HG03103 (cell line): ENCODE data around the gene NKAIN4.

Source experiments
- ATAC-seq: cut with Tn5 transposase; IDR thresholded peaks from one replicate; pipeline ENCODE4 v1.9.1; 2021; ENCODE audit warnings: low read depth; ENCODE audit not compliant: unreplicated experiment

Gene NKAIN4

DNA sequence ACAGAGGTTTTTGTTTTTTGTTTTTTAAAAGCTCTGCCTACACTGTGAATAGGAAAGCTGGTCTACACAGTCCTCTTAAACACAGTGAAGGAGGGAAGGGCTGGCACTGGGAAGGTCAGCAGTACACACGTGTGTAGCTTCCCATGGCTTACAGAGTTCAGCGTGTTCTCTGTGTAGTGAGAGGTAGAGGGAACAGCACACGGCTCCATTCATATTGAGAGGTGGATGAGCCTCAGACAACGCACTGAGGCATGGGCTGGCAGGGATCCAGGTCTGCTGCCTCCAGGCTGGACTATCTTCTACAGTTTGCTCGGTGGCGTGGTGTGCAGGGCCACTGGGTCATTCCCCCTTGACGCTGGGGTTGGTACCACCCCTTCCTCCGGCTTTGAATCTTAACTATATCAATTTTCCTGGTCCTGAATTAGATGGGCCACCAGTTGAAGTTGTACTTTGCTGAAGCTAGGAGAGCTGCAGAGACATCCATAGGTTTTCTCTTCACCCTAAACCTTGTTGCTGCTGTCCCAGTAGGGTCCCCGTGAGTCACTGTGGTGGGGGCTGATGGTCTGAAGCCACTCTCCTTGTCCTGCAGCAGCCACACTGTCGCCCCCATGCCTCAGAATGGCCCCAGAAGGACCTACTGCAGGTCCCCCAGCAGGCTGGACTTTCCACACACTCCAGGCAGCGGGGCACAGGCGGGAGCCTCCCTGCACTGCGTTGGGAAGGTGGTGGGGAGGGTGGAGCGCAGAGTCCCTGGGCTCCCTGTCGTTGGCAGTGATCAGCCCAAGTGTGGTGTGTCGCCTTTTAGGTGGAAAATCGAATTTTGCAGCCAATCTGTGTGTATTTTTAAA, 20.3 kb upstream of the NKAIN4 start:
- ATAC-seq, result no peak

DNA sequence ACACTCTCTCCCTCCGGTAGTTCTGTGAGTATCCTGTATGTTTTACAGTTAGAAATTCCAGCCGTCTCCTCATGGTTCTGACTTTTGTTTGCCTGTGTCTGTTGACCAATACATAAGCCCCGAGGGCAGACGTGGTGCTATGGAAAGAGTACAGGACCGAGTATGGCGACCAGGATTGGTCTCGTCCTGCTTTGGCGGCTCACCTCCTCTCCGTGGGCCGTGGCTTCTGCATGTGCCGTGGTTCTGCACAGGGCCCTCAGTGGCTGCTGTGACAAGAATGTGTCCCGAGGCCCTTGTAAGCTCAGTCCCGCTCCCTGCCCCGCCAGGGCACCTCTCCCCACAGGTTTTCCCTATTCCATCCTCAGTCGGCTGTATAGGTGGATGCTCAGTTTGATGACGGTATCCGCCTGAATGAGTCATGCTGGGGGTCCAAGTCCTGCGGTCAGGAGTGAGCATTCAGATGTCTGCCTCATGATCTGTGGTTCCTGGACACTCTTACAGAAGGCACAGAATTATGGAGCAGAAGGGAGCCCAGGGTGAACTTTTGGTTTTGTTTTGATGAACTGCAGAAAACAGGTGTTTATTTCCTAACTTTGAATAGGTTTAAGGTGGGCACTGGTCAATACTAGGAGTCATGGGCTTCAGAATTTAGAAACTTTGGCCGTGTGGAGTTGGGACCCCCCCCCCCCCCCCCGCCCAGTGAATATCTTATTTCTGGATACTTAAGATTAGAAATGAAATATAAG, 19.5 kb upstream of the NKAIN4 start:
- no peak for ATAC-seq

DNA sequence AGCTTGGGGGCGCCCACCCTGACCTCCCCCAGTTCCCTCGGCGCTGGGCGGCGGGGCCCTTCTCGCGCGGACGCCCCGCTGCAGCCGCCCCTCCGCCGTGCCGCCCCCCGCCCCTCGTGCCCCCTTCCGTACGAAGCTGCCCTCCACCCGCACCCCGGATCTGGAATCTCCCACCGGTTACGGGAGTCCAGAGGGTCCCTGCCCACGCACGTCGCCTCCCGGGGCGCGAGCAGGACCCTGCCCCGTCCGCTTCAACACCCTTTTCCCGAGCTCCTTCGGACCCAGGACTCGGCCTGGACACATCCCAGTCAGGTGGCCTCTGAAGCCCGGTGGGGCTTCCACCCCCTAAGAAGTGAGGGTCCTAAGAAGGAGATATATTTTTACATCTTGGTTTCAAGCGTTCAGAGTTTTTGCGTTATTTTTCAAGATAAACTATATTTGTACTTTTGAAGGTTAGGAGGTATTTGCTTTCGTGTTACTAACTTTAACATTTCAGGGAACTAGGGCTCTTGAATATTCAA, 18.9 kb upstream of the NKAIN4 start:
- ATAC-seq, result no peak

DNA sequence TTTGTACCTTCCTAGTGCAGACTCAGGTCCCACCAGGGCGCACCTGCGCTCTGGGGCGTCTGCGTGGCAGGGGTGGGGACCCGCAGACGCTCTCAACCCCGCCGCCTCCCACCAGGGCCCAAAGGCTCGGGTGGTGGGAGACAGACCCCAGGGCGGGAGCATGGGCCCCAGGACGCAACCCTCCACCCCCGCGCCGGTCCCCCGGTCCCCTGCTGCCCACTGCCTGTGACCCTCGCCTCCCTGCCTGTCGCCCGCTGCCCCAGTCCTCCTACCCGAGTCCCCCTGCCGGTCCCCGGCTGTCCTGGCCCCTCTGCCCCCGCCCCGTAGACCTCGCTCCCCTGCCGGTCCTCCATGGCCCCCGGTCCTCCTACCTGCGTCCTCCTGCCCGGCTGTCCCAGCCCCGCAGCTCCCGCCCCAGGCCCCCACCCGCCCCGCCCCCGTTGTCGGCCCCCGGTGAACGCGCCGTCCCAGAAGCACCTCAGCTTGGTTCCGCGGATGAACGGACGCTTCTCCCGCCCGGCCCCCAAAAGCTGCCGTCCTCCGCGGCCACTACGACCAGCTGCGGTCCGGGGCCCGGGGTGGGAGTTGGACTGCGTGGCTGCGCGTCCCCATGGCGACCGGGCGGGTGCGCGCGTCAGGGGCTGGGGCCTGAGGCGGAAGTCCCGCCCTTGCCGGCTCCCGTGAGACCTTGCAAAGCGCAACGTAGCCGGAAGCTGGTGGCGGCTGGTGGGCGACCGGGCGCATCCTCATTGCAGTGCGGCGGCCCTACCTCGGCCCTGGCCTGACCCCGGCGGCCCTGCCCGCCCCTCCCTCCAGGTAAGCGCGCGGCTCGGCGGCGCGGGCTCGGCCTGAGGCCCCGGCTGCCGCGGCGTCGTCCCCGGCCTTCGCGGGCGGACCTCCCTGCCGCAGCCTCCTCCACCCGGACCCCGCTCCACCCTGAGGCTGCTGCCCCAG, 18.1 kb upstream of the NKAIN4 start, which contains the start of gene ARFGAP1:
Gene ARFGAP1, plus strand, starts transcription at position 709 of the 954 bp plus-strand sequence. CDS start 2,768 bp downstream, outside the sequence.
- ATAC-seq, result peak; percentile 82

DNA sequence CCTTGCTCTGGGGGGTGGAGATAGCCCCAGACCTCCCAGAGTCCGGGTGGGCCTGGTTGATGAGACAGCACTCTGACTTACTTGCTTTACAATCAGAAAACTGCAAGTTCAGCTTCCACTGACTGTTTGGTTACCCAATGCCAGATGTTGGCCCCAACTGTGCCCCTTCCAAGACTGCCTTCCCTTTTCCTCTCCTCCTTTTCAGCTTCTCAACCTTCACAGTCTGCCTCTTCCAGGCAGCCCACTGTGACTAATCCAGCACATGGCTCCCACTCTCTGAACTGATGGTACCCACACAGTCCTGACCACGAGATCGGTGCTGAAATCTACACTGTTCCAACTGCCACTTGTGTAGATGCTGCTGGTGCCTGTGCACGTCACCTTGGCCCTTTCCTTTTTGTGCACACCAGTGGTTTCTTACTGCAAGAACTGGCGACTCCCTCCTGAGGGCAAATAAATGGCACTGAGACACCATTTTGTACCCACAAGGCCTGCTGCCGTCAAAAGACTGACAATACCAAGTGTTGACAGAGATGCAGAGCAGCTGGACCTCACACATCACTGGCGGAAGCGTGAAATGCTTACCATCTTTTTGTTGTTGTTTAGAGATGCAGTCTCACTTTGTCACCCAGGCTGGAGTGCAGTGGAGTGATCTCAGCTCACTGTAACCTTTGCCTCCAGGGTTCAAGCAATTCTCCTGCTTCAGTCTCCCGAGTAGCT, 16.5 kb upstream of the NKAIN4 start:
- no peak for ATAC-seq

DNA sequence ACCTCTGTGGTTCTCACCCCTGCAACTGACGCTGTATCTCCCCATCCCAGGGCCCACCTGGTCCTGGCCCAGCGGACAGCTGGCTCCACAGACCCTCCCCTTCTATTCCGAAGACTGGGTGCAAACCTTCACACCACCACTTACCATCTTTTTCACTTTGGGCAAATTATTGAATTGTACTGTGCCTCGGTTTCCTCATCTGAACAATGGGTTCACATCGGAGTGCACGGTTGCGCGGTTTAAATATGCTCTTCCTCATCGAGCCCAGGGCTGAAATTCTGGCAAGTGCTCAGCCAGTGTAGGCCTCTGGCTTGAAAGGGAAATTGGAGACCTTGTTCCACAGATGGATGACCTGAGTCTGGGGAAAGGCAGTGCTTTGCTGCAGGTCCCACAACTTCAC, 15.5 kb upstream of the NKAIN4 start:
- no peak for ATAC-seq

DNA sequence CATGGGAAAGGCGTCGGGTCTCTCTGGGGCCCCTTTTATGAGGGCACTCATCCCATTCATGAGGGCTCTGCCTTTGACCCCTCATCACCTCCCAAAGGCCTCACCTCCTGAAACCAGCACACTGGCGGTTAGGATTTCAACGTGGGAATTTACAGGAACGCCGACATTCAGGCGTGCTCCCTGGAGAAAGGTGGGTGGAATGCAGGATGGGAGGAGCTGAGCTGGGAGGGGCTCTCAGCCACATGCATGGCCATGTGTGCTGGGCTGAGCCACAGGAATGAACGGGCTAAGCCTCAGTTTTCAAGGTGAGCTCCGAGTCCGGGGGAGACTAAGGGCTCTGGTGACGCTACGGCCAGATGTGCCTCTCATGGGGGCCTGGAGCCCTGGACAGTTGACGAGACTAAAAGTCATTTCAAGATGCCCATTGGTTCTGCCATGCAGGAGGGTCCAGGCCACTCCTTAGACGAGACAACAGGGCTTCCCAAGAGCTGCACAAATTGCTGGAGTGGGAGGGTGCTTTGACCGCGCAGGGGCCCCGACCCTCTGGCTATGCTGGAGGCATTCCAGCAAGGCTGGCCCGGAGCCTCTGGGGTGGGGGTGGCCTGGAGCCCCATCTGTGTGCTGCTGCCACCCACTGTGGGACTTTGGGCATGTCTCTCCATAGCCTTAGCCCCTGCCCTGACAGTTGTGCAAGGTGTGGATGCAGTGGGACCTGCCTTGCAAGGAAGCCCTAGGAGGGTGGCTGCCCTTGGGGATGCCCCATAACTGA, 14.6 kb upstream of the NKAIN4 start:
- ATAC-seq, result no peak

DNA sequence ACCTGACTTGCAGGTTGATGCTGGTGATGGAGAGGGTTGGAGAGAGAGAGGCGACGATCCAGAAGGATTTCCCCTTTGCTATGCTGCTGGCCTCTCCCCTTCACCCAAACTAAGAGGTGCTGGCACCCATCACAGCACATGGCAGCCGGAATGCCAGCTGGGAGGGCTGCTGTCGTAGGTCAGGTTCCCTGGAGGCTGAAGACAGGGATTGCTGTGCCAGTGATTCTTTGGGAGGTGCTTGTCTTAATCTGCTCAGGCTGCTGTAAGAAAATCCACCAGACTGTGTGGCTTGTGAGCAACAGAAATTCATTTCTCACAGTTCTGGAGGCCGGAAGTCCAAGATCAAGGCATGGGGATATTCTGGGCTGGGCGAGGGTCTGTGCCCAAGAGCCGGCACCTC, 14.0 kb upstream of the NKAIN4 start:
- no peak for ATAC-seq

DNA sequence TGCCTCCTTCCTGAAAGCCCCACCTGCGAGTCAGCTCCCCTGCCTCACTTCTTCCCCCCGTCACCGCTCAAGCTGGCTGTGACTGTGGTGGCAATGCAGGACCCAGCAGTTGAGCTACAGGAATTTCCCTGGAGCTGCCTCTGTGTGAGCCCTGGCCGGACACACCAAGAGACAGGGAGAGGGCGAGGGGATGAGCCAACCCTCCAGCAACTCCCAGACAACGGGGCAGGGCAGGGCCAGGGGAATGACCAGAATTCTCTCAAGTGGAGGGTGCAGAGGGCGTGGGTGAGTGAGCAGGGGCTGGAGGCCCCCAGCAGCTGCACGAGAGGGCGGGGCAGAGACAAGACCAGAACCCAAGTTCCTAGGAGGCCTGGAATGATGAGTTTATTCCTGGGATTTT, 13.4 kb upstream of the NKAIN4 start:
- ATAC-seq, result no peak

DNA sequence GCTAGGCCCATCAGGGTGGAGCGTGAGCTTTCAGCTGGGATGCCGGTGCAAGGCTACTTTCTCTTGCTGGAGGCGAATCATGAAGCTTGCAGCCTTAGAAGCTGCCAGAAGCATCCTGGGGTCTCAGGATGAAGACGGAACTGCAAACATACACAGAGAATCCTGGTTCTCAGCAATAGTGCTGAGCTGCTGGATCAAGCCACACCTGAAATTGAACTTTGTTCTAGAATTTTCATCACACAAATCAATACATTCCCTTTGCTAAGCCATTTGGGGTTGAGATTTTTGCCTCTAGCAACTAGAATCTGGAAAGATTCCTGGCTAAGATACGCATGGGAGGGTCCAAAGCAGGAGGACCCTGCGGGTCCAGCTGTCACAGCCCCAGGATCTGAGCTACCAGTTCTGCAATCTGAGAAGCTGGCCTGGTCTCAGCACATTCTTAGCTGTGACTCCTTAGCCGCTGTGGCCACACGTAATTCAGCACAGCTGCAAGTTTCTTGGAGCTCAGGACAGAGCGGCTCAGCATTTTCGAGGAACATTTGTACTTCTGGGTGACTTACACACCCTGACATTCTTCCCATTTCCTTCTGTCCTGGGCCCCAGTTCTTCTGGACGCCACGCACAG, 11.7 kb upstream of the NKAIN4 start:
- no peak for ATAC-seq

DNA sequence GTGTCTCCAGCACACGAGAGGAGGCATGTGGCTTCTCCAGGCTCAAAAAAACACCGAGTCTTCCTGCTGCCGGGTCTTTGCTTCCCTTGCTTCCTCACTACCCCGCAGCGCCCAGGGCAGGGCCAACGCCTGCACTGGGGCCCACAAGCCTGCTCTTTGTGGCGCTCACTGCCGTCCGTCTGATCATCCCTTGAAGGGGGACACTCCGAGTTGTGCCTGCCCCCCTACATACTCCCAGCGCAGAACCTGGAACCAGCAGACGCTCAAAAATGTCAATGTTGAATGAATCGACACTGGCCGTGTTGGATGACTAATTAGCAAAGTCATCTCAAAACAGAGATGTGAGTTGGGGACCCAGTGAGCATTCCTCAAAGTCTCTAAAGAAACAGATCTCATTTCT, 10.3 kb upstream of the NKAIN4 start:
- no peak for ATAC-seq

DNA sequence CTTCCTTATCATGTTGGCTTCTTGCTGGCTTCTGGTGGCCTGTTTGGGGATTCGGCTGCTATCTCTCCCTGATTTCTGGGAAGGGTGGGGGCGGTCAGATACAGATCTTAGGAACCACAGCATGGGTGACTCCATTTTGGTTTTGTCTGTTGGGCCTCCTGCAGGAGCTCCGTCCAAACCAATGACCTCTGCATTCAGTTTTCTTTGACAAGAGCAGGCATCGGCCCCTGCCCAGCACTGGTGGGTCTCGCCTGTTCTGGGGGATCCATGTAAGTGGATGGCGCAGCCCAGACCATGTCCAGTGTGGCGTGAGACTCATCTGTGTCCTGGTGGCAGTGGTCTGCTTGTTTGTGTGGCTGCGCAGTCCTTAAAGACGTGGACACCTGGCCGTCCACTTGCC, 9.7 kb upstream of the NKAIN4 start:
- no peak for ATAC-seq

DNA sequence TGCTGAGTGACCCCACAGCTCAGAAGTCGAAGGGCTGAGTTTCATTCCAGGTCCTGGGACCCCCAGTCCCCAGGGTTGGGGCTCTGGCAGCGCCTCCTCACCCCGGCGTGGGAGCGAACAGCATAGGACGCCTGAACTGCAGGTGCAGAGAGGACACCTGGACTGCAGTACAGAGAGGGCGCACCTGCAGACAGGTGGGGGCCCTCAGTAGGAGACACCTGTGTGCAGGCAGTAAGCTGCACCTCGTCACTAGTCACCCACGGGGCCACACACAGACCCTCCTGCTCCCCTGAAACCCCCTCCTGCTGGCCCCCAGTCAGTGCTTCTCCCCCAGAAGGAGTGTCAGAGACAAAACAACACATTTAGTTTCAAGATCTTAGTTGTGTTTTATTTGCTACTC, 8.6 kb upstream of the NKAIN4 start:
- no peak for ATAC-seq

DNA sequence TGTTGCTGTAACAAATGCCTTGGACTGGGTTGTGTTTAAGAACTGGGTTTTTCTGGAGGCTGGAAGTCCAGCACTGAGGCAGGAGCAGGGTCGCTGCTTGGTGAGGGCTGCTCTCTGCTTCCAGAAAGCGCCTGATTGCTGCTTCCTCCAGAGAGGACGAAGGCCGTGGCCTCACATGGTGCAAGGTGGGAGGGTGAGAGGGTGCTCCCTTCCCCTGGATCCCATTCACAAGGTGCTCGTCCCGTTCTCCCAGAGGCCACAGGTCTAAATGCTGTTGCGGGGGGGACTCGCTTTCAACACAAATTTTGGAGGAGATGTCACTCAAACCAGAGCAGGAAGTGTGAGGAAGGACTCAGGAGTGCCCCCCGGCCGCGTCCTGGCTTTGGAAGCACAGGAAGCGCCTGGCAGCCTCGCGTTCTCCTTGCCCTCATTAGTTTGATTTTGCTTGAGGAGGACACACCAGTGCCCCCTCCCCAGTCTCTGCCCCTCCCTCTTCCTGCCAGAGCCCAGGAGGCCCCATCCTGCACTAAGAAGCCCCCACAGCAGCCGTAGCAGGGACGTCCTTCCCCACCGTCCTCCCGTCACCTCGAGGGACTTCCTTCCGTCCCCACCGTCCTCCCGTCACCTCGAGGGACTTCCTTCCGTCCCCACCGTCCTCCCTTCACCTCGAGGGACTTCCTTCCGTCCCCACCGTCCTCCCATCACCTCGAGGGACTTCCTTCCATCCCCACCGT, 7.7 kb upstream of the NKAIN4 start:
- ATAC-seq, result no peak

DNA sequence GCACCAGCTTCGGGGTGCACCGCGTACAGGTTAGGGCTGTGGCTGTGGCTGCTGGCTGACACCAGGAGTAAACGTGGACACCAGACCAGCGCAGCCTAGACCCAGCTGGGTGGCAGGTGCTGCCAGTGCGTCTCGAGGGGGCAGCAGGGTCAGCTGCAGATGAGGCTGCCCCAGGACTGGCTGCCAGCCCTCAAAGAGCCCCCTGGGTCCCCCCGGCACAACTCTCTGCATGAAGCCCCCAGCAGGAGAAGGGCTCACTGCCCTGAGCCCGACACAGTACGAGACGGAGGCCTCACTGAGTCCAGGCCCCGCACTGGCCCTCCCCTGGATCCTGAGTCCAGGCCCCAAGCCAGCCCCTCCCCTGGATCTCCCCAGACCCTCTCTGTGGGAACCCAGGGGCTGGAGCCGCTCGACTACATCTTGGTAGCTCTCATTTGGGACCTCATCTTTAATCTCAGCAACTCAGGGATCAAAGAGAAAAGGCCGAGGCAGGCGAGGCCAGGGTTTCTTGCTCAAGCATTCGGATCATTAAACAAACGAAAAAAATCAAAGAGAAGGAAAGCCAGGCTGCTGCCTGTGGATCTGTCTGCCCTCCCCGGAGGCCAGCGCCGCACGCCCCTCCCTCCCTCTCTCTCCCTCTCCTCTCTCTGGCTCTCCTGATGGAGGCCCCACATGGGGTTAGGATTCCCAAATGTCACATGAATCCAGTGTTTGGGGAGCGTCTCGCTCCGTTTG, 7.0 kb upstream of the NKAIN4 start:
- no peak for ATAC-seq

DNA sequence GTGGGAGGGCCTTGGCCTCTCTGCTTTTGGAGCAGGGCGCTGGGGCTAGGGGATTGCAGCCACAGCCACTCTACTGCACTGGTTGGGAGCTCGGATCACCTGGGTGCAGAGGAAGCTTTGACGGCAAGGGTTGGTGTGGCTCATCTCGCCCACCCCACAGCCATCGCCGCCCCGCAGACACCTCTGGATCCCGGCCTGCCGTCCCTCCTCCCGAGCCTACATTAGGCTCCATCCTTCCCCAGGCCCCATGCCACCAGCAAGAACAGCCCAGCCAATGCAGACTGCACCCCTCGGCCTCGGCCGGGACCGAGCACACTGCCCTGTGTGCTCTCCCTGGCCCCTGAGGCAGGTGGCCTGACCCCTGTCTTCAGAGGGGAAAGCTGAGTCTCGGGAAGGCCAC, 6.3 kb upstream of the NKAIN4 start:
- ATAC-seq, result no peak

DNA sequence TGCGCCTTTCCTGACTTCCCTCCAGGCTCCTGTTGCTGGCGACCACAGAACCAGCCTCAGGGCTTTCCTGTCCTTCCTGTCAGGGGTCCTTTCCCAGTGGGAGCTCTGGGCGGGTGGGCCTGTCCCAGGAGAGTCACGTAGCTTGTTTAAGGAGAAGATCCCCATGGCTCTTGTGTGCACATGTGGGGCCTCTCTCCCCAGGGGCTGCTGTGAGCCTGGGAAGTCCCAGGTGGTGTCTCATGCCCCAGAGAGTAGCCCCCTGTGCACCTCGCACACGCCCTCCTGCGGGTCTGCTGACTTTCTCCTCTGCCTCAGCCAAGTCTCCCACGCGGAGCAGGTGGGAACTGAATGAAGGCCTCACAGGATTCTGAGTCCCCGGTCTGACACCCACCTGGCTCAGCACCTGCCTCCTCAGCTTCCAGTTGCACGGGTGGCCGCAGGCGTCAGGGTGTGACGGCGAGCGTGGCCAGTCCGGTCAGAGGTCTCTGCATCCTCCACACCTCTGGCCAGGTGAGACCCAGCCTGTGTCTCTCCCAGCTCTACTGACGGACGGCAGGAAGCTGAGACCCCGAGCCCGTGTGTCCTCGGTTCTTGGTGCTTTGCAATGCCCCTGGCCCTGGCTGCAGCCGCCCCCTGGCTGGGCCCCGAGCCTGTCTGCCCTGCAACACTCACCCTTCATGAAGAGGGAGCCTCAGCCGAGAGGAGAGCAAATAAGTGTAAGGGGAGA, 5.6 kb upstream of the NKAIN4 start:
- no peak for ATAC-seq
